GM23338 (cell line): ENCODE data around the gene FEZF2. TPM values are rescaled to one million over a fixed set of nuclear protein-coding genes. Genes with fewer than 3 reads are reported as not detected.

Experiments
- EZH2phosphoT487 ChIP-seq: fragments of 200-600 bp; sonication (generic); IDR thresholded peaks from one replicate; pipeline ENCODE4 v1.8.1; 2018; ENCODE audit warnings: antibody characterized with exemption; ENCODE audit not compliant: unreplicated experiment
- JUNB ChIP-seq: IDR thresholded peaks from one replicate; pipeline ENCODE4 v1.6.1; 2016; ENCODE audit warnings: antibody characterized with exemption; ENCODE audit not compliant: unreplicated experiment
- POLR2AphosphoS5 ChIP-seq: IDR thresholded peaks from 2 replicates; pipeline ENCODE4 v1.6.1; 2016; ENCODE audit warnings: antibody characterized with exemption, low read depth
- STAT1 ChIP-seq: IDR thresholded peaks from one replicate; pipeline ENCODE4 v1.6.1; 2016; ENCODE audit warnings: antibody characterized with exemption; ENCODE audit not compliant: unreplicated experiment
- ZNF114 ChIP-seq: fragments of 250-450 bp; sonication (Bioruptor Pico); IDR thresholded peaks from 2 replicates; pipeline ENCODE4 v1.5.0; 2020; ENCODE audit warnings: mild to moderate bottlenecking, moderate library complexity
- polyA plus RNA-seq: library from polyadenylated mRNA; unstranded; fragments of >200 nt; fragmentation: Nextera tagmentation; extraction: Ambion mirVana; gene quantifications from 2 replicates; pipeline ENCODE4 v1.2.1, GENCODE V29; 2016
- total RNA-seq: library from RNA; depleted of rRNA; stranded (reverse); fragments of >200 nt; shearing (Covaris generic); gene quantifications from 2 replicates; pipeline ENCODE4 v1.2.3, GENCODE V29; 2014
- TF ChIP-seq, protein P1 (sequence below): fragments of 250-450 bp; sonication (Bioruptor Pico); IDR thresholded peaks from 2 replicates; pipeline ENCODE4 v1.5.0; 2020; ENCODE audit warnings: mild to moderate bottlenecking, moderate library complexity
- TF ChIP-seq, protein P2 (sequence below): IDR thresholded peaks from 2 replicates; pipeline ENCODE4 v1.6.1; 2016; ENCODE audit warnings: antibody characterized with exemption

FEZF2 gene
- total and polyA plus RNA-seq, 2 experiments from 2014 or later: not detected

DNA sequence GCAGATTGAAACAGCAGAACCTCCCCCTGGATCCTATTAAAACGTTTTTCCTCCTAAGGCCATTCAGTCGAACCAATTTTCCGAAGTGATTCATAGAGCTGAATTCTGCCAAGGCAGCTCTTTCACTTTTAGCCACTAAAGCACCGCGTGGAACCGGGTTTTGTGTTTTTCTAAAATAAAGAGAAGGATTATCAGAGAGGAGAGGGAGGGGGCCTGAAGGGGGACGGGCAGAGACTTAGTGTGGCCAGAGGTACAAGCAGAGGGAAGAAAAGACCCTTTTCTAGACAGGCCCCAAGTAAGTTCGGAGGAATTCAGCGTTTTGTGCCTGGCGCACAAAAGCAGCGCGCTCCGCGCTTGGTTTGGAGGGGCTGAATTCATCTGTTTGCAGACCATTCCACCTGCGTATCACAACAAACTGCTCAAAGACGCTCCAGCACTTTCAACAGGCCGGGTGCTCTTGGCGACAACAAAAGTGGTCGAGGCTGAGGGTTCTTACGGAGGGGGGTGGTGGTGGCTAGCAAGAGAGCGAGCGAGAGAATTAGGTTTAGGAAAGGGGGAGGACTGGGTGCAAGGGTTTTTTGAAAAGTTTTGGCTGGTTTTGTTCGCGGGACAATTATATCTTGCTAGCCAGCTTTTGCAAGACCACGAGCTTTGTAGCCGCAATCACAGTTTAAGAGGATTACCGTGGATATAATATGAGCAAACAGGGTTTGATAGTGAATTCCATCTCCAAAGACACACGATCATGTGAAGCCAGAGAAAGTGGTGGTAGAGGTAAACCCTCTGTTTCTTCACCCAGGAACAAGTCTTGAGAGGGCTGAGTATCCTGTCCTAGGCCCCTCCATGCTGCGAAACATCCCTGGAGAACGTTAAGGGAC lies 1.2 kb upstream of the FEZF2 start (continued):
- TF ChIP-seq, protein P1, sequence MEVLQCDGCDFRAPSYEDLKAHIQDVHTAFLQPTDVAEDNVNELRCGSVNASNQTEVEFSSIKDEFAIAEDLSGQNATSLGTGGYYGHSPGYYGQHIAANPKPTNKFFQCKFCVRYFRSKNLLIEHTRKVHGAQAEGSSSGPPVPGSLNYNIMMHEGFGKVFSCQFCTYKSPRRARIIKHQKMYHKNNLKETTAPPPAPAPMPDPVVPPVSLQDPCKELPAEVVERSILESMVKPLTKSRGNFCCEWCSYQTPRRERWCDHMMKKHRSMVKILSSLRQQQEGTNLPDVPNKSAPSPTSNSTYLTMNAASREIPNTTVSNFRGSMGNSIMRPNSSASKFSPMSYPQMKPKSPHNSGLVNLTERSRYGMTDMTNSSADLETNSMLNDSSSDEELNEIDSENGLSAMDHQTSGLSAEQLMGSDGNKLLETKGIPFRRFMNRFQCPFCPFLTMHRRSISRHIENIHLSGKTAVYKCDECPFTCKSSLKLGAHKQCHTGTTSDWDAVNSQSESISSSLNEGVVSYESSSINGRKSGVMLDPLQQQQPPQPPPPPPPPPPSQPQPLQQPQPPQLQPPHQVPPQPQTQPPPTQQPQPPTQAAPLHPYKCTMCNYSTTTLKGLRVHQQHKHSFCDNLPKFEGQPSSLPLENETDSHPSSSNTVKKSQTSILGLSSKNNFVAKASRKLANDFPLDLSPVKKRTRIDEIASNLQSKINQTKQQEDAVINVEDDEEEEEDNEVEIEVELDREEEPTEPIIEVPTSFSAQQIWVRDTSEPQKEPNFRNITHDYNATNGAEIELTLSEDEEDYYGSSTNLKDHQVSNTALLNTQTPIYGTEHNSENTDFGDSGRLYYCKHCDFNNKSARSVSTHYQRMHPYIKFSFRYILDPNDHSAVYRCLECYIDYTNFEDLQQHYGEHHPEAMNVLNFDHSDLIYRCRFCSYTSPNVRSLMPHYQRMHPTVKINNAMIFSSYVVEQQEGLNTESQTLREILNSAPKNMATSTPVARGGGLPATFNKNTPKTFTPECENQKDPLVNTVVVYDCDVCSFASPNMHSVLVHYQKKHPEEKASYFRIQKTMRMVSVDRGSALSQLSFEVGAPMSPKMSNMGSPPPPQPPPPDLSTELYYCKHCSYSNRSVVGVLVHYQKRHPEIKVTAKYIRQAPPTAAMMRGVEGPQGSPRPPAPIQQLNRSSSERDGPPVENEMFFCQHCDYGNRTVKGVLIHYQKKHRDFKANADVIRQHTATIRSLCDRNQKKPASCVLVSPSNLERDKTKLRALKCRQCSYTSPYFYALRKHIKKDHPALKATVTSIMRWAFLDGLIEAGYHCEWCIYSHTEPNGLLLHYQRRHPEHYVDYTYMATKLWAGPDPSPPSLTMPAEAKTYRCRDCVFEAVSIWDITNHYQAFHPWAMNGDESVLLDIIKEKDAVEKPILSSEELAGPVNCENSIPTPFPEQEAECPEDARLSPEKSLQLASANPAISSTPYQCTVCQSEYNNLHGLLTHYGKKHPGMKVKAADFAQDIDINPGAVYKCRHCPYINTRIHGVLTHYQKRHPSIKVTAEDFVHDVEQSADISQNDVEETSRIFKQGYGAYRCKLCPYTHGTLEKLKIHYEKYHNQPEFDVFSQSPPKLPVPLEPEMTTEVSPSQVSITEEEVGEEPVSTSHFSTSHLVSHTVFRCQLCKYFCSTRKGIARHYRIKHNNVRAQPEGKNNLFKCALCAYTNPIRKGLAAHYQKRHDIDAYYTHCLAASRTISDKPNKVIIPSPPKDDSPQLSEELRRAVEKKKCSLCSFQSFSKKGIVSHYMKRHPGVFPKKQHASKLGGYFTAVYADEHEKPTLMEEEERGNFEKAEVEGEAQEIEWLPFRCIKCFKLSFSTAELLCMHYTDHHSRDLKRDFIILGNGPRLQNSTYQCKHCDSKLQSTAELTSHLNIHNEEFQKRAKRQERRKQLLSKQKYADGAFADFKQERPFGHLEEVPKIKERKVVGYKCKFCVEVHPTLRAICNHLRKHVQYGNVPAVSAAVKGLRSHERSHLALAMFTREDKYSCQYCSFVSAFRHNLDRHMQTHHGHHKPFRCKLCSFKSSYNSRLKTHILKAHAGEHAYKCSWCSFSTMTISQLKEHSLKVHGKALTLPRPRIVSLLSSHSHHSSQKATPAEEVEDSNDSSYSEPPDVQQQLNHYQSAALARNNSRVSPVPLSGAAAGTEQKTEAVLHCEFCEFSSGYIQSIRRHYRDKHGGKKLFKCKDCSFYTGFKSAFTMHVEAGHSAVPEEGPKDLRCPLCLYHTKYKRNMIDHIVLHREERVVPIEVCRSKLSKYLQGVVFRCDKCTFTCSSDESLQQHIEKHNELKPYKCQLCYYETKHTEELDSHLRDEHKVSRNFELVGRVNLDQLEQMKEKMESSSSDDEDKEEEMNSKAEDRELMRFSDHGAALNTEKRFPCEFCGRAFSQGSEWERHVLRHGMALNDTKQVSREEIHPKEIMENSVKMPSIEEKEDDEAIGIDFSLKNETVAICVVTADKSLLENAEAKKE (CRISPR knock-in tag): no peak
- TF ChIP-seq, protein P2, sequence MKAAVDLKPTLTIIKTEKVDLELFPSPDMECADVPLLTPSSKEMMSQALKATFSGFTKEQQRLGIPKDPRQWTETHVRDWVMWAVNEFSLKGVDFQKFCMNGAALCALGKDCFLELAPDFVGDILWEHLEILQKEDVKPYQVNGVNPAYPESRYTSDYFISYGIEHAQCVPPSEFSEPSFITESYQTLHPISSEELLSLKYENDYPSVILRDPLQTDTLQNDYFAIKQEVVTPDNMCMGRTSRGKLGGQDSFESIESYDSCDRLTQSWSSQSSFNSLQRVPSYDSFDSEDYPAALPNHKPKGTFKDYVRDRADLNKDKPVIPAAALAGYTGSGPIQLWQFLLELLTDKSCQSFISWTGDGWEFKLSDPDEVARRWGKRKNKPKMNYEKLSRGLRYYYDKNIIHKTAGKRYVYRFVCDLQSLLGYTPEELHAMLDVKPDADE: no peak
- TF ChIP-seq EZH2phosphoT487: peak; percentile 97
- no peak for TF ChIP-seq ZNF114 (CRISPR knock-in tag)
- no peak for TF ChIP-seq POLR2AphosphoS5
- no peak for TF ChIP-seq STAT1
- TF ChIP-seq JUNB: no peak
